NCI-H2029 treated with DMSO at 0.1 percent for 48 hours (cell line): ENCODE results near the gene TRPM4.
"Not testable (repeated sequence)": the region's sequence is repeated elsewhere in the genome, so short reads cannot be mapped to it uniquely, and the experiment has no call there.

ENCODE experiments used
- DNase-seq: peaks from one replicate; lab custom pipeline; 2025; lab: John Stamatoyannopoulos, UW

Gene TRPM4

DNA sequence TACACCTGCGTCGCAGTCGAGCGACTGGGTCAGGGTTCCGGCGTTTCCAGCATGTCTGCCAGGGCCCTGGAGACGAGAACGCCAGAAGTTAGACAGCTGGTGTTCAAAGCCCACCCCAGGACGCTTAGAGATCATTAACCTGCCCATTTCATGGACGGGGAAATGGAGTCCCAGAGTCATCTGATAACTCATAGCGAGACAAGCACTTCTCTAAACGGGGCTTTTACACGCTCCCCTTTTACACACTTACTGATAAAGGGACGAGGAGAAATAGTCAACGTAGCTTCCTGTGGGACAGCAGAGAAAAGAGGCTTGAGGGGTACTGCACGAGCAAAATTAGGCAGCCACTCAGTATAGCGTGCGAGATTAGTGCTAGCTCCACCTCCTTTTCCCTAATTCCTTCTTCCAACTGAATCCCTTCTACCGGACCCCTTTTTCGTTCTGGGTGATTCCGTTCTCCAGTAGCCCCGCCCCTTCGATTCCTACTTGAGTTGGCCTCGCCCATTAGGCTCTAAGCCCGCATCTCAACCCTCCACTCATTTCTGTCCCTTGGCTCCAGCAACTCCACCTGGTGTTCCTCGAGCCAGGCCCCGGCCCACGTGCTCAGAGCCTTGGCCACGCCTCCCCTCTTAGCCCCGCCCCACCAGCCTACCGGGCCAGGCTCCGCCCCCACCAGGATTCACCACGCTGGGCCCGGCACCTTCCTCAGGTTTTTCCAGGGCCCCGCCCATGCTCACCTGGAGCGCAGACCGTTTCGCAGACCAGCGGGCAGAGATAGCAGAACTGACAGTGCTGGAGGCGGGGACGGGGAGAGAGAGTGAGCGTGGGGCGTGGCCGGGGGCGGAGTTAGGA is 6.1 kb upstream of the TRPM4 start:
- DNase-seq, result peak; percentile 95

DNA sequence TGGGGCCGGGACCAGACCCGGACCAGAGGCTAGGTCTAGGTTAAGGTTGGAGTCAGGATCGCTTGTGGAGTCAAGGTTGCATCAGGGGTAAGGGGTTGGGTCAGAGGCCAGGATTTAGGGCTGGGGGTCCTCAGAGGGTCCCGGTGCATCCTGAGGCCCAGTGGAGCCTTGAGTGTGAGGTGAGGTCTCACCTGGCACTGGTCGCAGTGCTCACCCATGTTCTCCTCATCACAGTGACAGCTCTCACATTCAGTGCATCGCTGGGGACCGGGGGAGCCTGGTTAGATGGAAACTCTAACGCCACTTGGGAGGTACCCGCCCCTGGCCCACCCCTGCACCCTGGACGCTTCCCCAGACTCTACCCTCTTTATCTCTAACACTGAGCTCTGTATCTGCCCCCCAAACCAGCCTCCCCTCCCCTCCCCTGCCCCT is 5.5 kb upstream of the TRPM4 start:
- DNase-seq, result no peak

DNA sequence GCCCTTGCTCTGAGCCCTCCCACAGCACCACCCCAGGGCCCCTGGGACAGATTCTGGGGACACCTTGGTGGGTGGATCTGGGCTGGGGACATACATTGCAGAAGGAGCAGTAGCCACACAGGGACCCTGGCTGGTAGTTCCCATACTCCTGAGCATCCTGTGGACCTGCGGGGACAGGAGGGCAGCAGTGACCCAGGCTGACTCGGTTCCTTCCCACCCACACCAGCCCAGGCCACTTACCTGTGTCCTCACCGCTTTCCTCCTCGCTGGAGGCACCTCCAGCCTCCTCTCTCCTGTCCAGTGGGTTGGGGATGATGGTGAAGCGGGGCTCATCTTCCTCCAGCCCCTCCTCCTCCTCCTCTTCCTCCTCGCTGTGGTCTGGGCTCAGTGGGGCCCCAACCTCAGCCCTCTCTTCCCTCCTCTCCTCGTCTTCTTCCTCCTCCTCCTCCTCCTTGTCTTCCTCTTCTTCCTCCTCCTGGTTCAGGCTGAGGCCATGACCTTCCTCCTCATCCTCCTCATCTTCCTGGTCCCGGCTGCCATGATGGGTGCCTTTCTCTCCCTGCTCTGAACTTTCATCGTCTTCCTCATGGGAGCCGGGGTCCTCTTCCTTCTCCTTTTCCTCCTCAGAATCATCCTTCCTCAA is 4.3 kb upstream of the TRPM4 start:
- DNase-seq, result no peak

- DNase-seq, result no peak
Measured at GRCh38 chr19:49154279-49154678, 3.3 kb upstream of the TRPM4 start.

GRCh38 chr19:49155005-49155819 is 2.4 kb upstream of the TRPM4 start, which contains the start of gene HRC:
Gene HRC (minus strand): TSS chr19:49155396. CDS start chr19:49155237, 159 bp downstream.
- no peak for DNase-seq

DNA sequence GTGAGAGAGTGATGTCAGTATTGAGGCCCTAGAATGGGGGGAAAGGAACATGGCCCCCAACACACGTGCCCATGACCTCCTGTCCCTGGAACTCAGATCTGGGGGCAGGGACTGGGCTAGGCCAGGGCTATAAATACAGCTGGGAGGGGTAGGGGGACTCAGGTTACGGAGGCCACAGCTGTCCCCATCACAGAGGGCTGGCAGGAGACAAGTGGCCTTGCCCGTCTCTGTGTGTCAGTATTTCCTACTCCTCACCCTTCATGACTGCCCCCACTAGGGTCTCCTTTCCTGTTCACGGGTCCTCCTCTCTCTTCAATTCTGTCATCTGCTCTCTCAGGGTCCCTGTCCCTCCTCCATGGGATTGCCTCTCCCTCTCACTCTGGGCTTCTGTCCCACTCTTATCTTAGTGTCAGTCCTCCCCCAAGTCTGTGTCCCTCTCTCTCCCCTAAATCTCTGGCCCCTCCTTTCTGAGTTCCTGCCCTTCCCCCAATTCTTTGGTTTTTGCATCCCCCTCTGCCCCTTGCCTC is 1.7 kb upstream of the TRPM4 start:
- DNase-seq, result no peak

GRCh38 chr19:49160450-49161189 is 3.0 kb downstream of the TRPM4 start:
- no peak for DNase-seq

DNA sequence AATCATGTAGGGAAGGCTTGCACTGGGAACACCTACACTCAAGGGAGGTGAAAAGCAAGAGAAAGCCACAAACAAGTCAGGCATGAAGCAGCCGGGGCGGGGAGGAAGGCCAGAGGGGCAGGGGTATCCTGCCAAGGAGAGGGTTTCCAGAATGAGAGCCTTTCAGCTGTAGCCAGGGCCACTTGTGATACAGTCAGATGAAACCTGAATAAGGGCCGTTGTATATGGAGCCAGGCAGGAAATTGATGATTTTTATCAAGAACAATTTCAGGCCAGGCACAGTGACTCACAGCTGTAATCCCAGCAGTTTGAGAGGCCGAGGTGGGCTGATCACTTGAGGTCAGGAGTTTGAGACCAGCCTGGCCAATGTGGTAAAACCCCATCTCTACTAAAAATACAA is 4.4 kb downstream of the TRPM4 start:
- no peak for DNase-seq

DNA sequence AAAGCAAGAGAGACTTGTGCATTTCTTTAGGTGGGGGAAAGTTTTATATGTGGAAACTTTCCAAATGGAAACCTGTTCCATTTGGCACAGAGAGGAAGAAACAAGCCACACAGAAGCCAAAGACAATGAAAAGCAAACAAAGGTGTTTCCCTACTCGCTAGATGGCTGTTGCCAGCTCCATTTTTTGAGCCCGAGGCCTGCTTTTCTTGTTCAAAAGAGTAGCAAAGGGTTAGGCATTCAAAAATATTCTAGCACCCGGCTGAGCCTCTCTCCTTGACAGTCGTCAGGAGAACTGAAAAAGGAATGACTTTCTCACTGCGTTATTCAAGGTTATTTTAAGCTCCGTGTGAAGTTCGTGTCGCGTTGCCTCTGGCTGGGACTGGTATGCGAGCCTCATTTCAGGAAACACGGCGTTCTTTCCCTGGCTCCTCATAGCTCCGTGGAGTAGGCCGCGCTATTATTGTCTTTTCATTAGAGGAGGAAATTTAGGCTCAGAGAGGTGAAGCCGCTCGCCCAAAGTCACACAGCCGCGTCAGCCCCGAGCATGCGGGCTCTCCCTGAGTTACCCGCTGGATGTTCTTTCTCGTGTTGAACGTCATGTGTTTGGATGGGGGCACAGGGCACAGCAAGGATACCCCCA is 7.6 kb downstream of the TRPM4 start:
- no peak for DNase-seq

GRCh38 chr19:49165865-49166301 is 8.3 kb downstream of the TRPM4 start:
- DNase-seq, result no peak

GRCh38 chr19:49167857-49168409 is 10.3 kb downstream of the TRPM4 start:
- no peak for DNase-seq

- no peak for DNase-seq
Measured at GRCh38 chr19:49168421-49168820, 10.8 kb downstream of the TRPM4 start.

DNA sequence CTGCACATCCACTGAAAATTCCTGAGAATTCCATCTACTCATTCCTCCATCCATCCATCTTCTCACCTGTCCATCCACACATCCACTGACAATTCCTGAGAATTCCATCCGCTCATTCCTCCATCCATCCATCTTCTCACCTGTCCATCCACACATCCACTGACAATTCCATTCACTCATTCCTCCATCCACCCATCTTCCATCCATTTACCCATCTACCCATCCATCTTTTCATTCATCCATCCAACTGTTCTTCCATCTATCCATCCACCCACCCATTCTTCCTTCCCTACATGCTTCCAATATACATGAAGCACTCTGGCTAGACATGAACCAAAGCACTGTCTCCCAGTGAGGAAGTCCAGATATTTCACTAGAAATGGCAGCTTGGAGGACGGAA is 15.6 kb downstream of the TRPM4 start:
- DNase-seq, result no peak

DNA sequence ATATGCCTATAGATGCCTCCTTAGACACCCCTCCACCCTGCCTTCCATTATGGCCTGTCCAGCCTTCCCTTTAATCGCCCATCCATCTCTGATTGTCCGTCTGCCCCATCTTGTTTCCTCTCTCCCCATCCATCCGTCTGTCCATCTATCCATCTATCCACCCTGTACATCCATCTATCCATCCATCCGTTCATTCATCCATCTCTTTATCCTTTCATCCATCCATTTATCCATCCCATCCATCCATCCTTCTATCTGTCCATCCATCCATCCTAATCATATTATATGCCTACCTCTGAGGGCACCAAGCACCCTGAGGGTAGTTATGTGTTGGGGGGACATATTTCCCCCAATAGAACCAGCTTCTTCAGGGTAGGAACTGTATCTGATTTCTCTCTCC is 23.1 kb downstream of the TRPM4 start:
- no peak for DNase-seq

DNA sequence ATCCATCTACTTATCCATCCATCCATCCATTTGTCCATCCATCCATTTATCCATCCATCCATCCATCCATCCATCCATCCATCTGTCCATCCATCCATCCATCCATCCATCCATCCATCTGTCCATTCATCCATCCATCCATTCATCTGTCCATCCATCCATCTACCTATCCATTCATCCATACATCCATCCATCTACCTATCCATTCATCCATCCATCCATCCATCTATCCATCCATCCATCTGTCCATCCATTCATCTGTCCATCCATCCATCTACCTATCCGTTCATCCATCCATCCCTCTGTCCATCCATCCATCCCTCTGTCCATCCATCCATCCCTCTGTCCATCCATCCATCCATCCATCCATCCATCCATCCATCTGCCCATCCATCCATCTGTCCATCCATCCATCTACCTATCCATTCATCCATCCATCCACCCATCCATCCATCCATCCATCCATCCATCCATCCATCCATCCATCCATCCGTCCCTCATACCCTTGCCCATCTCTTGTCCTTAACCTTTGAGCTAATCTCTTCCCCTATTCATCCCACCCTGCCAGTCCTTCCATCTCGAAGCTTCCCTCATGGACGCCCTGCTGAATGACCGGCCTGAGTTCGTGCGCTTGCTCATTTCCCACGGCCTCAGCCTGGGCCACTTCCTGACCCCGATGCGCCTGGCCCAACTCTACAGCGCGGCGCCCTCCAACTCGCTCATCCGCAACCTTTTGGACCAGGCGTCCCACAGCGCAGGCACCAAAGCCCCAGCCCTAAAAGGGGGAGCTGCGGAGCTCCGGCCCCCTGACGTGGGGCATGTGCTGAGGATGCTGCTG is 24.6 kb downstream of the TRPM4 start:
- not testable (repeated sequence) for DNase-seq

DNA sequence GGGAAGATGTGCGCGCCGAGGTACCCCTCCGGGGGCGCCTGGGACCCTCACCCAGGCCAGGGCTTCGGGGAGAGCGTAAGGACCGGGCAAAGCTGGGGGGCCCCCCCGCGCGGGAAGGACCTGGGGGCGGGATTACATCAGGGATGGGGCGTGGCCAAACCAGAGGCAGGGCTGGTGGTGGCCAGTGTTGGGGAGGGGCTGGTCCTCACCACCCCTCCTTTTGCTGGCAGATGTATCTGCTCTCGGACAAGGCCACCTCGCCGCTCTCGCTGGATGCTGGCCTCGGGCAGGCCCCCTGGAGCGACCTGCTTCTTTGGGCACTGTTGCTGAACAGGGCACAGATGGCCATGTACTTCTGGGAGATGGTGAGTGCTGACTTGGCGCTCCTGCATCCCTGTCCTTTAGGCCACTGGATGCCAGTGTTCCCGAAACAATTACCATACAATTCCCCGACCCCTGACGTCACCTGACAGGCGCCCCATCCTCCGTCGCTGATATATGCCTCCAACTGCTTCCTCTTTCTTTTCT is 25.3 kb downstream of the TRPM4 start:
- DNase-seq, result no peak

DNA sequence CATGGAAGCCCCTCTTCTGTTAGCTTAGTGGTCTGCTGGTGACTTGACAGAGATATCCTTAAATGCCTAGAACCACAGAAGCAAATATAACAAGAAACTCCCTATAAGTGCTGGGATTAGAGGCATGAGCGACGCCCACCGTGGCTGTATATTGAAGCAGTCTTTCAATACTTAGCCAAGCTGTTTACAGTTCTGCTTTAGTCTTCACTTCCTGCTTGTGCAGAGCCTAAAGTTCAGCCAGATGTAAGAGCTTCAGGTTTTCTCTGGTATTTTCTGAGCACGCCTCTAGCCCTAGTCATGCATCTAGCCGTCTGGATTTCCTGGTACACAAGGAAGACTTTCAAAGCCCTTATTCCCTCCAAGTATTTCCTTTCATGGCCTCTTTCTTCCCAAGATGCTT is 28.5 kb downstream of the TRPM4 start:
- no peak for DNase-seq

GRCh38 chr19:49188626-49189200 is 31.1 kb downstream of the TRPM4 start:
- DNase-seq, result no peak

GRCh38 chr19:49189259-49189658 is 31.7 kb downstream of the TRPM4 start:
- no peak for DNase-seq
